ENCODE measurements around the gene ERMP1.
"Not testable (repeated sequence)": the region's sequence is repeated elsewhere in the genome, so short reads cannot be mapped to it uniquely, and the experiment has no call there.

The ERMP1 gene

GRCh38 chr9:5815461-5815860 lies 17.5 kb downstream of the ERMP1 start:
- DNase-seq: no peak

DNA sequence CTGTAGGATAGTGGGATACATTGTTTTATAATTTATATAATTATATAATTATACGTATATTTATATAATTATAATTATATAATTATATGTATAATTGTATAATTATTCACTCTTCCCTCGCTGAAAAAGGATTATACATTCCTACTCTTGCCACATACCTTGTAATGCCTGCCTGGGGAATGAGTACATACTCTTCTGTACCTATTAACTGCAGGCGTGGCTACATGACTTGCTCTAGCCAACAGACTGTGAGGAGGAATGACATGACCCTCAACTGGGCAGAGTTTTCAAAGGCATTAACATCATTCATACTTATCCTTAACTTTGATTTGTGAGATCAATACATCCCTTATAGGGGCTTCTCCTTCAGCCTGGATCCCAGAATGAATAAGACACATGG lies 19.1 kb downstream of the ERMP1 start:
- no peak for DNase-seq

- DNase-seq: no peak
Measured at GRCh38 chr9:5811751-5812150, 21.2 kb downstream of the ERMP1 start.

GRCh38 chr9:5805478-5805877 lies 27.4 kb downstream of the ERMP1 start:
- no peak for DNase-seq

DNA sequence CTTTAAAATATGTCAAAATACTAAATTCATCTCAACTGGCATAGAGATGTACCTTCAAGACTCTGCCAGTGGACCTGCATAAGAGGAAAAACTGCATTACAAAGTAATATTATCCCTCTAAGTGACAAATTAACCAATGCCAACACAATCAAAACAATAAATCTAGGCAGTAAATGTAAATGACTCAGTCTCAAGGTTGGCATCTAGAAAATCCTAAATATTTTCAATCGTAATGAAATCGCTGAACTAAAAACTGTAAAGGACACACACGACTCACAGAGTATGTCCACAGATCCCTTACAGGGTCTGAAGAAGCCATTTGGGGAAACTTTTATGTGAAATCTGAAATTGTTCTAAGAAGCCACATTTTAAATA lies 31.2 kb downstream of the ERMP1 start:
- DNase-seq: no peak

DNA sequence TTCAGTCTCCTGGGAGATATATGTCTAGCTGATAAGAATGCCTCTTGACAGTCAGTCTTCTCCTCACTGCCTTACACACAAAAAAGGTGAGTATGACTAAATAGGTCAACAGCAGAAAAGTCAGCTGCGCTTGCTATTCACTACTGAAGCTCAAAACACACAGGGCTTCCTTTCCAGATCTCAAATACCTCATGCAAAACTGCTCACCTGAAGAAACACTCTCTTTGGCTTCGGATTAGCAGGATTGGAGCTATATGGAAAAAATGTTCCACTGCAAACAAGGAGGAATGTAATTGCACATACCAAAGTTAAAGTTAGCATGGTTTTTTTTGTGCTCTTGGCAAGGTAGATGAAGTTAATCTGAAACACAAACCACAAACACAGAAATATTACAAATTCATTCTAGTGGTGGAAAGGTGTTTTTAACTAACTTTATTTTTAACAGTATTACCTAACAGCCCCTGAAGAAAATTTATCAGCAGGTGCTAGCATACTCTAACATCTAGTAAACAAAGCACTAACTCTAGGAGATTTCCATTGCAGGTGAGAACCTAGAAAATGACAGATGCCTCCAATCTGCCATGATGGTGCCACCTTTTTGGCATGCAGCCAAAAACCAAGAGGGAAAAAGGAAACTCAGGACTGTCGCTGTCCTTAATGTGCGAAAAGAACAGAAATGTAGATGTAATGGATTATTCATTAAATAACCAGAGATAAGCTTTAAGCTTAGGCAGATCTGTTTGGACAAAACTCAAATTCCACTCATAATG lies 31.8 kb downstream of the ERMP1 start:
- DNase-seq: no peak

DNA sequence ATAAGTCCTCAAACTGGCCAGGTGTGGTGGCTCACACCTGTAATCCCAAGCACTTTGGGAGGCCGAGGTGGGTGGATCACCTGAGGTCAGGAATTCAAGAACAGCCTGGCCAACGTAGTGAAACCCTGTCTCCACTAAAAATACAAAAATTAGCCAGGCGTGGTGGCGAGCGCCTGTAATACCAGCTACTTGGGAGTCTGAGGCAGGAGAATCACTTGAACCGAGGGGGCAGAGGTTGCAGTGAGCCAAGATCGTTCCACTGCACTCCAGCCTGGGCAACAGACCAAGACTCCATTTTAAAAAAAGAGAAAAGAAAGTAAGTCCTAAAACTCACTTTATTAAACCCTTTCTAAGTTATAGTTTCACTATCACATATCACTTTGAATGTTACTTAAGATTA lies 32.5 kb downstream of the ERMP1 start:
- not testable (repeated sequence) for DNase-seq

DNA sequence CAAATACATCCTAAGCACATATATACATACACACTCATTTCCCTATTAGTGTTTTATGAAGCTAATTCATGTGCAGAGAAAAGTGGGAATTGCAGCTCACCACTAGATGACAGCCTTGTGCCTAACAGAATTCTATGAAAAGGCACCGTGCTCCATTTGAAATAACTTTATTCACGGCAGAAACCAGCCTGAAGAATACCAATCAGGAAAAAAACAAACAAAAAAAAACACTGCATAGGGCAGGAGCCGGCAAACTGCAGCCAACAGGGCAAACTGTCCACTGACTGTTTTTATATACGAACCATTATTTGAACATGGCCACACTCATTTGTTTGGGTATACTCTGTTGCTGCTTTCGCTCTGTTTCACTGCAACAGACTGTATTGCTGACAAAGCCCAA lies 33.6 kb downstream of the ERMP1 start:
- DNase-seq: no peak

GRCh38 chr9:5798581-5798980 lies 34.3 kb downstream of the ERMP1 start:
- no peak for DNase-seq

DNA sequence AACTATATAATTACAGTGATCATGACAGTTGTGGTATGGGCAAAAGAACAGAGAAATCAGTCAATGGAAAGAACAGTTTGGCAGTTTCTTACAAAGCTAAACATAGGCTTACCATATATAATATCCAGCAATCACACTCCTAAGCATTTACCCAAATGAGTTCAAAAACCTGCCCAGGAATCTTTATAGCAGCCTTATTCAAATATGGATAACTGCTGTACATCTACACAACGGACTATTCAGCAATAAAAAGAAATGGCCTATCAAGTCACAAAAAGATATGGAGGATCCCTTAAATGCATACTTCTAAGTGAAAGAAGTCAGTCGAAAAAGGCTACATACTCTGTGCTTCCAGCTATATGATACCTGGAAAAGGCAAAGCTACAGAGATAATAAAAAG lies 36.6 kb downstream of the ERMP1 start:
- DNase-seq: no peak

- no peak for DNase-seq
Measured at GRCh38 chr9:5793812-5794211, 39.1 kb downstream of the ERMP1 start.

GRCh38 chr9:5791870-5792269 lies 41.0 kb downstream of the ERMP1 start:
- DNase-seq: no peak

GRCh38 chr9:5790923-5791322 lies 42.0 kb downstream of the ERMP1 start:
- no peak for DNase-seq

- no peak for DNase-seq
Measured at GRCh38 chr9:5789489-5789888, 43.4 kb downstream of the ERMP1 start.

GRCh38 chr9:5787759-5788302 lies 45.1 kb downstream of the ERMP1 start:
- no peak for DNase-seq

DNA sequence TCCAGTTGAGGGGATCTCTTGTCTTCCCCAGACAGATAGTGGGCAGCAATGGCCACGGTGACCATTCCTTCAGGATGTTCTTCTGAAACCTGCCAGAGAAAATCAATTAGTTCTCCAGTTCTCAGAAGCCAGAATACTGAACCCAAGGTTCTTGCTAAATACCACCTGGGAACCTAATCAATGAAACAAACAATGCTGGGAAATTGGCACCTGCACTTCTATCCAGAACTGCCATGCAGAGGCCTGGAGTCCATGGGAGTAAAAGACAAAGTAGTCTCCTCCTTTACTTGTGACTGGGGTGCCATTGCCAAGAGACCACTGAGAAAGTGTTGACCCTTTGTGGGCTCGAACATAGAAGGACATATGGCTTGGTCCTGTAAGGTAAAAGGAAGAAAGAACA lies 45.7 kb downstream of the ERMP1 start:
- DNase-seq: no peak

DNA sequence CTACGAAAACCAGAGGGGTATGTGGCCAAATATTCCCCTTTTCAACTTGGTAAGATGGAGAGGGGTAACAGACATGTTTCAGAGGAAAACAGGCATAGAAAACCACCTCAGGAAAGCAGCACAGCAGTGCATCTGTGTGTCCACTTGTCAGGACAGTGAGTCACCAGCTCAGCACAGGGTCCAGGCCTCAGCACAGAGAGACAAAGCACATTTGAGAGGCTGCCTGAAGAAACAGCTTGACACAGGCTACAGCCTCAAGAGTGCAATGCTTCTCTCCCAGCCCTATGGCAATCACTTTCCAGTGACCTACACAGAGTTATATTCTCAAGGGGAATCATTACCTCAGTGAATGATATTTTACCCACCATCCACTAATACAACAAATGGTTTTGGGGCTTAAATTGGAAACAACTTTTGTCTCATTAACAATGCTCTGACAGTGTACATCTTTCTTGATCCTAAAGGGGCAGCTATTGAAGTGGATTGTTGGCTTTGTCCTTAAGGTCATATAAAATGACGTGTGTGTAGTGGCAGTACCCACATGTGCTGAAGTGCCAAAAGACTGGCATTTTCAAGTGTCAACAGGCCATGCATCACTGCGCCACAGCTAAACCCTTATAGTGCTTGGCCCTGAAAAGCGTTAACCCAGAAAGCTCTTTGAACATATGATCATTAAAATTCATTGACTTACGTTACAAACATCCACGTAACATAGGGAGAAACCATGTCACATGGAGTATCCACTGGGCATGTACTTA lies 46.4 kb downstream of the ERMP1 start:
- DNase-seq: no peak

GRCh38 chr9:5784526-5785315 lies 48.2 kb downstream of the ERMP1 start:
- no peak for DNase-seq

GRCh38 chr9:5783982-5784381 lies 48.9 kb downstream of the ERMP1 start:
- no peak for DNase-seq

GRCh38 chr9:5783420-5783819 lies 49.5 kb downstream of the ERMP1 start:
- DNase-seq: not testable (repeated sequence)

DNA sequence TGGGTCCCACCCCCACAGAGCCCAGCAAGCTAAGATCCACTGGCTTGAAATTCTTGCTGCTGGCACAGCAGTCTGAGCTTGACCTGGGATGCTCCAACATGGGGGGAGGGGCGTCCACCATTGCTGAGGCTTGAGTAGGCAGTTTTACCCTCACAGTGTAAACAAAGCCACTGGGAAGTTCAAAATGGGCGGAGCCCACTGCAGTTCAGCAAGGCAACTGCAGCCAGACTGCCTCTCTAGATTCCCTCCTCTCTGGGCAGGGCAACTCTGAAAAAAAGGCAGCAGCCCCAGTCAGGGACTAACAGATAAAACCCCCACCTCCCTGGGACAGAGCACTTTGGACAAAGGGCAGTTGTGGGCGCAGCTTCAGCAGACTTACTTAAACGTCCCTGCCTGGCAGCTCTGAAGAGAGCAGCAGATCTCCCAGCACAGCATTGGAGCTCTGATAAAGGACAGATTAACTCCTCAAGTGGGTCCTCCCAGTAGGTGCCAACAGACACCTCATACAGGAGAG lies 53.2 kb downstream of the ERMP1 start:
- DNase-seq: not testable (repeated sequence)

DNA sequence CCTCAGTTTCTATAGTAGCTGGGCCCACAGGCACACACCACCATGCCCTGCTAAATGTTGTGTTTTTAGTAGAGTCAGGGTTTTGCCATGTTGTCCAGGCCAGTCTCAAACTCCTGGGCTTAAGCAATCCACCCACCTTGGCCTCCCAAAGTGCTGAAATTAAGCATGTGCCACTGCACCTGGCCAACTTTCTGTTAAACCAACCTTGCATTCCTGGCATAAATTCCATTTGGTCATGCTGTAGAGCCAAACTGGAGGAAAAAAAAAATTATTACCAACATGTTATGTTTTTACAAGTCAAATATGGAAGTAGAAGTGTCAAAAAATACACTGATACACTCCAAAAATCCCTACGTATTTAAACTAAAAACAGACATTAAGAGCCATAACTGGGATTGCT lies 54.1 kb downstream of the ERMP1 start:
- DNase-seq: no peak

DNA sequence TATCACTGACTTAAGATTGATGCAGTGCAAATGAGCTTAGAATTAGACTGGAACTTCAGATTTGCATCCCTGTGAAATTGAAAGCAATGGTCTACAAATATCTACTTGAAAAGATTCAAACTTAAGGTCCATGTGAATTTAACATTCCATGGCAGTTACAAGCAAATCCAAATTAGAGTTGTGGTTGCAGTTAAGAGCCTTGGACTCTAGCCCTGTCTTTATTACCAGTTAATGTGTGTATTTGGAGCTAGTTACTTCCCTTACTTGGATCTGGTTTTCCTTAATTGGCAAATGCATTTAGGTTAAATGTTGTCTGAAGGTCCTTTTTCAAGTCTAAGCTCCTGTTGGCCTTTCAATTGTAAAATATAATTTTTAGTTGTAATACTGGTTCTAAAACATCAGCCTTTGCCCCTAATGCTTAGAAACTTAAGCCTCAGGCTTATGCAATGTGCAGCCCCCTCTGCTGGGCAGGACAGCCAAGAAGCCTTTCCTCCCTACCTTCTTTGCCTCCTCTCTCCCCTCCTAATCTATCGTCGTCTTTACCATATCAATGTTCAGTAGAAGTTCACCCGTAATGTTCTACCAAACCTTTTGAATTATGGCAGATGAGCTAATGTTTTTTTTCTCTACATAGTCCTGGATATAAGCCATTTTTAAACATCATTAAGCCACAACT lies 59.5 kb downstream of the ERMP1 start:
- no peak for DNase-seq

Data from CD4-positive, alpha-beta T cell treated with Interferon gamma for 1 hour (primary cell).